Activated gamma-delta T cell treated with anti-CD3 and anti-CD28 coated beads, Interleukin-2, amount 50 U/mL, for 16 hours (primary cell): ENCODE measurements around the gene PDCL3.
A peak's percentile ranks its signal among the peaks of the same experiment; 100 is the strongest.

Experiments
- DNase-seq: peaks from one replicate; pipeline ENCODE4 v3.0.0-alpha.2; 2020; ENCODE audit warnings: low read depth

The PDCL3 gene

GRCh38 chr2:100560216-100560830 is 2.5 kb upstream of the PDCL3 start:
- no peak for DNase-seq

DNA sequence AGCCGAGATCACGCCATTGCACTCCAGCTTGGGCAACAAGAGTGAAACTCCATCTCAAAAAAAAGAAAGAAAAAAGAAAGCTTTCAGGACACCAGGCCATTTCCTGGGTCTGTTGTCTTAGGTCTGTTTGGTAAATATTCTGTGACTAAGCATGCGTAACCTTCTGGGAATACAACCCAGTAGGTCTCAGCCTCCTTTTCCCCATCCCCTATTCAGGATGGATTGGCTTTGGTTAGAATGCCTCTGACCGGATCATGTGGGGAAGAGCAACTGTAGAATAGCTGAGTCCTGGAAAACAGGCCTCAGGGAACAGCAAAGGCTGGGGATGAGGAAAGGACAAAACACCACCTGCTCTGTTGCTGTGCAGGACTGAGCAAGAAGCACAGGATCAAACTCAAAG is 1.6 kb upstream of the PDCL3 start:
- no peak for DNase-seq

- DNase-seq = no peak
Measured at GRCh38 chr2:100563407-100564247, 834 bp downstream of the PDCL3 start.

GRCh38 chr2:100568989-100569388 is 6.2 kb downstream of the PDCL3 start:
- no peak for DNase-seq

- no peak for DNase-seq
Measured at GRCh38 chr2:100571668-100572067, 8.9 kb downstream of the PDCL3 start.

- no peak for DNase-seq
Measured at GRCh38 chr2:100577777-100578176, 15.0 kb downstream of the PDCL3 start.

DNA sequence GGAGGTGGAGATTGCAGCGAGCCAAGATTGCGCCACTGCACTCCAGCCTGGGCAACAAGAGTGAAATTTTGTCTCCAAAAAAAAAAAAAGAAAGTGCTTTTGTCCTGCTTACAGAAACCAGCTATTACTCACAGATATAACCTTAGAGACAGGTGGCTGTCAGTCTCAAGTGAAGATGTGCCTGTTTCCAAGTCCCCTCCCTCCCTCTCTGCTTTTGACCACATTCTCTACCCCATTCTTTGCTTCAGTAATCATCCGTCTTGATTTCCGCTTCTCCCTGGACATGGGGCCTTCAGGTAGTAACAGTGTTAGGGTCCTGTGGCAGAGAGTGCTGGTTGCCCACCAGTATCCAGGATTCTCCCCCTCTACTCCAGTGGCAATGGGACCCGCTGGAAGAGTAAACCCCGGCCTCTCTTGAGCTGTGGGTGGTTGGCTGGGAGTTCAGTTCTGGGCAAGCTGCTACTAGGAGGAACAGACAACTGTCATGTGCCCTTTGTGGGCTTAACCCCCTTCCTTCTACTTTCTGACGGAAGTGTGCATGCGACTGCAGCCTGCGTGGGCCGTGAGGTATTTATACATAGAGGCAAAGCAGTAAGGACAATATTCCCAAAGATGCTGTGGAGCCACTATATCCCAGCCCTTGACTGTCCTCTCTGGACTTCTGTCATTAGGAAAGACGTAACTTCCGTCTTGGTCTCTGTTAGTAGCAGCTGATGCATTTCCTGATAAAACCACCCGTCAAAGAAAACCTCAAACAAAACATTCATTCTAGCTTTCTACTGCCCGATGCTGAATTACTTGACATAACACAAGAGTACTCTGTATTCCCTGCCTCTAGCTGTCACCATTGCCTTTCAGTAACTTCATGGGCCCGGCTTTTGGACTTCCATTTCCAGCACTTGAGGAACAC is 17.8 kb downstream of the PDCL3 start:
- DNase-seq = peak; percentile 33

DNA sequence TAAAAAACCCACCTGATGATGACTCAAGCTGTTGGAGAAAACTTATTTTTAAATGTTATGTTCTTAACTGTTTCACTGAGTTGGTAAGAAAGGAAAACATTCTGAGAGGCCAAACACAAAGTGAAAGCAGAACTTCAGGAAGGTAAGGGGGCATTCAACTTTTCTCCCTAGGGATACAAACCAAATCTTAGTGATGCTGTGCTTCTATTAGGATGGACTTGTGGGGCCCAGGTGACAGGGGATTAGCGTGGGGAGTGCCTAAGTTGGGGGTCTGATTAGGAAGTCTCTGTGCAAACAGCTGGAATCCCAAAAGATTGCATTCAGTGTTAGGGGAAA is 18.5 kb downstream of the PDCL3 start:
- no peak for DNase-seq

DNA sequence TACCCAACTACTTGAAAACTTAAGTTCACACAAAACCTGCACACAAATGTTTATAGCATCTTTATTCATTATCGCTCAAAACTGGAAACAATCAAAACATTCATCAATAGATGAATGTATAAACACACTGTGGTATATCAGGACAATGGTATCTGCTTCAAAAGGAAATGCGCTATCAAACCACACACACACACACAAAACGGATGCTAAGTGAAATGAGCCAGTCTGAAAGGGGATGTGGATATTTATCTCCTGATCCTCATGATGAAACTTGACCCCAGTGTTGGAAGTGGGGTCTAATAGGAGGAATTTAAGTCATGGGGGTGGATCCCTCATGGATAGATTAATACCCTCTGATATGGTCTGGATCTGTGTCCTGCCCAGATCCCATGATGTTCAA is 22.0 kb downstream of the PDCL3 start:
- no peak for DNase-seq

- DNase-seq = peak; percentile 11
Measured at GRCh38 chr2:100588071-100588786, 25.4 kb downstream of the PDCL3 start.

DNA sequence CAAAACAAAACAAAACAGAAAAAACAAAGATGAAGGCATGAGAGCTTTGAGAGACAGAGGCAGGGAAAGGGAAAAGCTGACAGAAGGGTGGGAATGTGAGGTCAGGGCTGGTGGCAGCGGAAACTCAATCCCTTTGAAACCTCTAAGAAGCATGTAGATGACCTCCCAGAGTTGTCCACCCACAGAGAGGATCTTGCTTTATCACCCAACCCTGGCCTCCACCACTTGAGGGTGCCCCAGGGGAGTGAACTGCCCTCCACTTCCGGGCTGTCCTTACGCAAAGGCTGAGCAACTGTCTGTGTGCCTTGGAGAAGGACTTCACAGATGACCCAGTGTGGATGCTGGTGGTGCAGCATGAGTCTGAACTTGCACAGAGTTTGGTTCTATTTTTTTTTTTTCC is 26.7 kb downstream of the PDCL3 start:
- DNase-seq = no peak

DNA sequence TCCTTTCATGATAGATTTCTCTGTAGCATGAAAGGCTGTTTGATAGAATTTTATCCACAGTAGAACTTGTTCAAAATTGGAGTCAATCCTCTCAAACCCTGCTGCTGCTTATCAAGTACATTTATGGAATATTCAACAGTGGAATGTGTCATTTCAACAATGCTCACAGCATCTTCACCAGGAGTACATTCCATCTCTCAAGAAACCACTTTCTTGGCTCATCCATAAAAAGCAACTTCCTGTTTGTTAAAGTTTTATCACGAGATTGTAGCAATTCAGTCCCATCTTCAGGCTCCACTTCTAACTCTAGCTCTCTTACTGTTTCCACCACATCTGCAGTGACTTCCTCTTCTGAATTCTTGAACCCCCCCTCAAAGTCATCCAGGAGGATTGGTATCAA is 29.4 kb downstream of the PDCL3 start:
- no peak for DNase-seq

- DNase-seq = no peak
Measured at GRCh38 chr2:100596465-100596864, 33.7 kb downstream of the PDCL3 start.

GRCh38 chr2:100599566-100599965 is 36.8 kb downstream of the PDCL3 start:
- no peak for DNase-seq

DNA sequence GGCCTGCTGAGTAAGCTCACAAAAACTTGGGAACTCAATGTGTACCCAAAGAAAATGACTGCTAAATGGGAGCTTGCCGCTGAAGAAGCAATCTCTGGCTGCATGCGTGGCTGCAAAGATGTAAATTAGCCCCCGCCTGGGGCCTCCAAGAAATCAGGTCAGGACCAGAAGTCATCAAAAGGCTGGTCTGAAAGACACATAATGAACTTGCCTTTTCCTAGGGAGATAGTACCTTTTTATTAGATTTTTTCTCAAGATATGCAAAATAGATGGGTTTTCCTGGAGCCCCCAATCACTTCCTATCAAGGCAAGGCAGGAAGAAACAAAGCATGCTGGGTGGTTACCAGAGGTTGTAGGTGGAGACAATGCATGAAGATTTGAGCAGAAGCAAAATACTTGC is 38.9 kb downstream of the PDCL3 start:
- DNase-seq = no peak

DNA sequence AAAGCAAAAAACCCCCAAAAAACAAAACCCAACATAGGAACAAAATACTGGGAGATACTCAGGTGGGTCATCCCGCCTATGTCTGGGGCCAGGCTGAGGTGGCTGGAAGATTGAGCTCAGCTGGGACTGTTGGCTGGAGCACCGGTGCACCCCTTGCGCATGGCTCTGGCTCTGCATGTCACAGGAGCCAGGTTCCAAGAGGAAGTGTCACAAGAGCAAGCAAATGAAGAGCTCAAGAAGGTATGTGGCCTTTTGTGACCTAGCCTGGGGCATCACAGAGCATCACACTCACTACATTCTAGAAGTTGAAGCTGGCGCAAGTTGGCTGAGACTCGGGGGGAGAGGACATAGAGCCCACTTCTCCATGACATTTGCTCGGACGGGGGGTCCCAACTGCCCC is 40.6 kb downstream of the PDCL3 start:
- no peak for DNase-seq

DNA sequence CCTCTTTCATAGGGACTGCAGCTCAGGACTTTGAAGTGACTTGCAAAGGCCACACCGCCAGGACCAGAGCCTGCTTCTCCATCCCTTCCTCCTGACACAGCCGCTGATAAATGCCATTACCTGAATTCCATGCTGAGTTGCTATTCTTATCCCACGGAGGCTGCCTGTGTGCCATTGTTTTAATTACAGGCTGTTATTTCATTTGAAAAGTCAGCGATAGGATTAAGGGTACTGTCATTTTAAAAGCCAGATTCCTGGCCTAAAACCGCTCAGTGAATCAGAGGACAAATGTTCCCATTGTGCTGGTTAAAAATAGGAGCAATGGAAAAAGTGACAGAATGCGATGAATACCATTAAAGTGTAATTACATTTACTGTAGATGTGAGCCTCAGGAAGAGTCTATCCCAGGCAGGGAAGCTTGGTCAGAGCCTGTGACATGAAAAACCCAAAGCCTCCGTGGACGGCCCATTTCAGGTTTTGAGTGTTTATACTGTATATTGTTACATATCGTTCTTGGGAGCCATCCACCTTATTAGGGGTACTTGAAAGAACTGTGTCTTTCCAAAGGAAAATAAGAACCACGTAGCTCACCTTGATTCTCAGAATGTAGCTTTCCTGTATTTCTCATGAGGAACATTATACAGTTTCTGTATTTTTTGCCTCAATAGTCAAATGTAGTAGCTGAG is 41.3 kb downstream of the PDCL3 start:
- no peak for DNase-seq

GRCh38 chr2:100606332-100606725 is 43.5 kb downstream of the PDCL3 start:
- DNase-seq = no peak

GRCh38 chr2:100606726-100607343 is 44.0 kb downstream of the PDCL3 start:
- DNase-seq = no peak

GRCh38 chr2:100610381-100610831 is 47.6 kb downstream of the PDCL3 start:
- DNase-seq = peak; percentile 55
